Erythroblast (primary cell): ENCODE results near the gene ZNF697.

Experiments used
- GATA1 ChIP-seq: IDR thresholded peaks from 2 replicates; pipeline ENCODE4 v1.6.1; 2011; ENCODE audit warnings: low read depth, mild to moderate bottlenecking, control low read depth, low read length, moderate library complexity
- POLR2A ChIP-seq: IDR thresholded peaks from 2 replicates; pipeline ENCODE4 v1.6.1; 2011; ENCODE audit warnings: mild to moderate bottlenecking, low read length

DNA sequence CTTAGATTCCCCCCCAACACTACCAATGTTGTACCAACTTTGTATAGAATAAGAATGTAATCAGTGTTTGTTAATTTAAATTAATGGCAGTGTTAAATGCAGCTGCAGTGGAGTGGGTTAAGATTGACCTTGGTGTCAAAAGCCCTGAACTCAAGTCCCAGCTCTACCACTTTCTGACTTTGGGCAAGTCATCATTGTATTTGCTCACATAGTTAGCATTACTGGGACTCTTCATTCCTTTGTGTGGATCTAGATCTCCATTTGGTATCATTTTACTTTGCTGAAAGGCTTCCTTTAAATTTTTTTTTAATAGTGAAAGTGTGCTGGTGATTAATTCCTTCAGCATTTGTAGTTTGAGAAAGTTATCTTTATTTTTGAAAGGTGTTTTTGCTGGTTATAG is 41.4 kb upstream of the ZNF697 start:
- TF ChIP-seq POLR2A (no peak), GATA1 (no peak)
